ENCODE measurements around the gene MINDY4. TPM values are rescaled to one million over a fixed set of nuclear protein-coding genes. Genes with fewer than 3 reads are reported as not detected.

Gene MINDY4
- total RNA-seq, 4 donors from 2014 or later: 8.4 to 31.1 (median 20.2) TPM

- Histone ChIP-seq H3K9me3 (no peaks in the 10 kb centered on the region), H3K27ac (replicated peaks in 1 of 4) (no peak overlapping the region), H3K36me3 (peaks cover 19 to 60% (median 44%) of the 10 kb centered on the region in 4 donors), H3K27me3 (no peaks in the 10 kb centered on the region), H3K4me1 (peaks cover 0 to 42% (median 21%) of the 10 kb centered on the region in 4 donors), H3K4me3 (no peak overlapping the region)
- no peak for TF ChIP-seq EP300 (IDR thresholded peaks at IDR 0.05)
- TF ChIP-seq POLR2AphosphoS5 (IDR thresholded peaks at IDR 0.05): no peak
- TF ChIP-seq POLR2A (IDR thresholded peaks at IDR 0.05; ENCODE audit: low read depth): no peak
- no peak for DNase-seq (ENCODE audit: extremely low spot score)
- intact Hi-C loops (cut with DNase I): no loop called here
- WGBS: 93% methylated on average over 9 of the region's 9 CpGs
Measured at GRCh38 chr7:30785786-30786185, 14.6 kb downstream of the MINDY4 start.

DNA sequence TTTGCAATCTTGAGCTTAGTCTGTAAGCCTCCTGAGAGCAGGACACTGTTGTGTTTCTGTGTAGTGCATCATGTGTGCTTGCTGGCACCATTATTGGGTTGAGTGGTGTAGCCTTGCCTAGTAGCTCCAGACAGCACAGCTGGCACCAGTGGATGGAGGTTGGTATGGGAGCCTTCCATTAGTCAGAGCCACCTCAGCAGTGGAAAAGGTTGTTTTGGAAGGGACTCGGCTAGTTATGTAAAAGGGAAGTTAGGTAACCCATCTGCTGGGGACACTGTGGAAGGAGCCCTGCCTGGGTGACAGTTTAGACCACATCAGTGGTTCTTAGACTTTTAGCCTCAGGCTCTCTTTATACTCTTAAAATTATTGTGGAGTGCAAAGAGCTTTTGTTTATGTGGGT lies 16.3 kb downstream of the MINDY4 start:
- H3K36me3 ChIP-seq: peaks cover 22 to 67% (median 49%) of the 10 kb centered on the region in 4 donors
- no peak overlapping the region for H3K27ac ChIP-seq (replicated peaks in 1 of 4)
- no peaks in the 10 kb centered on the region for H3K9me3 ChIP-seq
- no peak for DNase-seq (ENCODE audit: extremely low spot score)
- no peak for TF ChIP-seq EP300 (IDR thresholded peaks at IDR 0.05)
- intact Hi-C loops (cut with DNase I): no loop called here
- peaks cover 0 to 42% (median 14%) of the 10 kb centered on the region in 4 donors for H3K4me1 ChIP-seq
- no peak overlapping the region for H3K4me3 ChIP-seq
- no peaks in the 10 kb centered on the region for H3K27me3 ChIP-seq
- WGBS: 63% methylated on average over 1 of the region's 1 CpG

DNA sequence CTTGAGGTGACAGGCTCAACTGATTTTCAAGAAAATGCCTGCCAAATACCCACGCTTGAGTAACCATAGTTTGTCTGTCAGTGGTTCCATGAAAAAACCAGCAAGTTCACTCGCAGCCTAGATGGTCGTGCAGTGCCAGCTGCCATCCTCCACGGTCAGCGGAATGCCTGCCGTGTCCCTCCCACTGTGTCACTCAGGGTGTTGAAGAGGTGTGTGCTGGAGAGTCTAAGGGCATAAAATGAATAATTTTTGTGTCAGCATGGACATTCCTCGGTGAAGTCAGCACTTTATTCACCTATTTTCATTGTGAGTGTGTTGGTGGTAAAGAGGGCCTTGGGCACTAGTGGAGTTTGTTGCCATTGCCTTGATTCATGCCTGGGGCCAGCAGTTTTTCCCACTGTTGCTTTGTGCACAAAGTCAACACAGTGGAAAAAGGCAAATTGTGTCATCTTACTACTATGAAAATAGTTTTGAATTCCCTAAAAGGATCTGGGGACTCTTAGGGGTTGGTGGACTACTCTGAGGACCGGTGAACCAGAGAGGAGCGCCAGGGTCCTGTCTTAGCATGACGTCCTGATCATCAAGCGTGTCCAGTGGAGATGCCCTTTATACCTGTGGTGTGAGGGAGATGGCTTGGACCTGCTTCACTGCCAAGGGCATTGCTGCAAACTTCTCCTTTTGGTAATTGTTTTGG lies 17.6 kb downstream of the MINDY4 start:
- WGBS: 89% methylated on average over 11 of the region's 11 CpGs
- Histone ChIP-seq H3K4me1 (peaks cover 0 to 43% (median 14%) of the 10 kb centered on the region in 4 donors), H3K9me3 (no peaks in the 10 kb centered on the region), H3K27me3 (no peaks in the 10 kb centered on the region), H3K4me3 (no peak overlapping the region), H3K27ac (replicated peaks in 1 of 4) (peak overlapping the region; percentile 27 to 55 (median 50)), H3K36me3 (peaks cover 16 to 60% (median 47%) of the 10 kb centered on the region in 4 donors)
- intact Hi-C loops (cut with DNase I): no loop called here
- TF ChIP-seq POLR2A (IDR thresholded peaks at IDR 0.05; ENCODE audit: low read depth): no peak
- TF ChIP-seq, protein P1, sequence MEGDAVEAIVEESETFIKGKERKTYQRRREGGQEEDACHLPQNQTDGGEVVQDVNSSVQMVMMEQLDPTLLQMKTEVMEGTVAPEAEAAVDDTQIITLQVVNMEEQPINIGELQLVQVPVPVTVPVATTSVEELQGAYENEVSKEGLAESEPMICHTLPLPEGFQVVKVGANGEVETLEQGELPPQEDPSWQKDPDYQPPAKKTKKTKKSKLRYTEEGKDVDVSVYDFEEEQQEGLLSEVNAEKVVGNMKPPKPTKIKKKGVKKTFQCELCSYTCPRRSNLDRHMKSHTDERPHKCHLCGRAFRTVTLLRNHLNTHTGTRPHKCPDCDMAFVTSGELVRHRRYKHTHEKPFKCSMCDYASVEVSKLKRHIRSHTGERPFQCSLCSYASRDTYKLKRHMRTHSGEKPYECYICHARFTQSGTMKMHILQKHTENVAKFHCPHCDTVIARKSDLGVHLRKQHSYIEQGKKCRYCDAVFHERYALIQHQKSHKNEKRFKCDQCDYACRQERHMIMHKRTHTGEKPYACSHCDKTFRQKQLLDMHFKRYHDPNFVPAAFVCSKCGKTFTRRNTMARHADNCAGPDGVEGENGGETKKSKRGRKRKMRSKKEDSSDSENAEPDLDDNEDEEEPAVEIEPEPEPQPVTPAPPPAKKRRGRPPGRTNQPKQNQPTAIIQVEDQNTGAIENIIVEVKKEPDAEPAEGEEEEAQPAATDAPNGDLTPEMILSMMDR (IDR thresholded peaks at IDR 0.05): no peak
- TF ChIP-seq EP300 (IDR thresholded peaks at IDR 0.05): no peak
- no peak for TF ChIP-seq POLR2AphosphoS5 (IDR thresholded peaks at IDR 0.05)
- no peak for DNase-seq (ENCODE audit: extremely low spot score)

- peak overlapping the region; percentile 37 to 60 (median 50) for H3K27ac ChIP-seq (replicated peaks in 1 of 4)
- intact Hi-C loops (cut with DNase I): no loop called here
- no peak overlapping the region for H3K4me3 ChIP-seq
- no peaks in the 10 kb centered on the region for H3K9me3 ChIP-seq
- TF ChIP-seq POLR2A (IDR thresholded peaks at IDR 0.05; ENCODE audit: low read depth) (no peak), POLR2AphosphoS5 (IDR thresholded peaks at IDR 0.05) (peak in 1 of 2 donors; percentile 17), EP300 (IDR thresholded peaks at IDR 0.05) (no peak)
- TF ChIP-seq, protein P1 (IDR thresholded peaks at IDR 0.05): no peak
- H3K36me3 ChIP-seq: peaks cover 12 to 60% (median 48%) of the 10 kb centered on the region in 4 donors
- peaks cover 0 to 48% (median 14%) of the 10 kb centered on the region in 4 donors for H3K4me1 ChIP-seq
- WGBS: 54% methylated on average over 3 of the region's 3 CpGs
- H3K27me3 ChIP-seq: no peaks in the 10 kb centered on the region
- no peak for DNase-seq (ENCODE audit: extremely low spot score)
Measured at GRCh38 chr7:30789334-30789711, 18.1 kb downstream of the MINDY4 start.

DNA sequence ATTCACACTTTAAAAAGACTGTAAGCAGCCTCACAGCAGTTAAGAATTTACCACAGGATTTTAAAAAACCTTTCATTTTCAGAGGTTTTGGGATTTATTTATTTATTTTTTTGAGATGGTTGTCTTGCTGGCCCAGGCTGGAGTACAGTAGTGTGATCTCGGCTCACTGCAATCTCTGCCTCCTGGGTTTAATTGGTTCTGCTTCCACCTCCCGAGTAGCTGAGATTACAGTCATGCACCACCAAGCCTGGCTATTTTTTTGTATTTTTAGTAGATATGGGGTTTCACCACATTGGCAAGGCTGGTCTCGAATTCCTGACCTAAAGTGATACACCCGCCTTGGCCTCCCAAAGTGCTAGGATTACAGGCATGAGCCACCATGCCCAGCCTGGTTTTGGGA lies 19.1 kb downstream of the MINDY4 start:
- Histone ChIP-seq H3K4me3 (no peak overlapping the region), H3K27ac (replicated peaks in 1 of 4) (peak overlapping the region in 2 of 4 donors; percentile 23 to 51), H3K9me3 (no peaks in the 10 kb centered on the region), H3K36me3 (peaks cover 12 to 51% (median 47%) of the 10 kb centered on the region in 4 donors), H3K4me1 (peaks cover 0 to 59% (median 21%) of the 10 kb centered on the region in 4 donors), H3K27me3 (no peaks in the 10 kb centered on the region)
- intact Hi-C loops (cut with DNase I): loop anchor here (5.0 kb wide), 1 partner anchor 38 kb away; the partner anchor contains the start of gene INMT
- DNase-seq (ENCODE audit: extremely low spot score): no peak
- TF ChIP-seq POLR2AphosphoS5 (IDR thresholded peaks at IDR 0.05) (no peak), EP300 (IDR thresholded peaks at IDR 0.05) (no peak), POLR2A (IDR thresholded peaks at IDR 0.05; ENCODE audit: low read depth) (no peak)
- TF ChIP-seq, protein P1 (IDR thresholded peaks at IDR 0.05): no peak
- WGBS: 88% methylated on average over 4 of the region's 4 CpGs
